ENCODE data around the gene ZYX. TPM values are rescaled to one million over a fixed set of nuclear protein-coding genes. Genes with fewer than 3 reads are reported as not detected.
A peak's percentile ranks its signal among the peaks of the same experiment; 100 is the strongest.

ZYX gene
- total RNA-seq (2014; rRNA removed; shearing (Covaris generic)) = 84.6 and 97.1 TPM in 2 replicates

- H3K27me3 ChIP-seq (ENCODE audit: control insufficient read depth, insufficient read depth, low read length) = no peaks in the 10 kb centered on the region
- H3K36me3 ChIP-seq (replicated peaks; ENCODE audit: control insufficient read depth, insufficient read depth, low read length) = peaks cover 23% of the 10 kb centered on the region
- DNase-seq = peak; percentile 99
- peak within 1 kb of the TSS; percentile 90 for H3K4me3 ChIP-seq (ENCODE audit: insufficient read depth, low read depth, low read length)
Observed at GRCh38 chr7:143380646-143381426, at the start of gene ZYX. TSS of gene ZYX (plus strand) at chr7:143381345. CDS start at chr7:143381572, 227 bp downstream.

- Histone ChIP-seq H3K36me3 (replicated peaks; ENCODE audit: control insufficient read depth, insufficient read depth, low read length) (no peaks in the 10 kb centered on the region), H3K27me3 (ENCODE audit: control insufficient read depth, insufficient read depth, low read length) (no peaks in the 10 kb centered on the region), H3K4me3 (ENCODE audit: insufficient read depth, low read depth, low read length) (no peak overlapping the region)
- no peak for DNase-seq
Observed at GRCh38 chr7:143334244-143334643, 46.9 kb upstream of the ZYX start.

- Histone ChIP-seq H3K4me3 (ENCODE audit: insufficient read depth, low read depth, low read length) (no peak overlapping the region), H3K27me3 (ENCODE audit: control insufficient read depth, insufficient read depth, low read length) (no peaks in the 10 kb centered on the region), H3K36me3 (replicated peaks; ENCODE audit: control insufficient read depth, insufficient read depth, low read length) (no peaks in the 10 kb centered on the region)
- DNase-seq = no peak
Observed at GRCh38 chr7:143337216-143337615, 43.9 kb upstream of the ZYX start.

GRCh38 chr7:143341842-143342241 is 39.3 kb upstream of the ZYX start:
- Histone ChIP-seq H3K27me3 (ENCODE audit: control insufficient read depth, insufficient read depth, low read length) (peaks cover 11% of the 10 kb centered on the region; the same call in 1 of the 2 replicates), H3K36me3 (replicated peaks; ENCODE audit: control insufficient read depth, insufficient read depth, low read length) (no peaks in the 10 kb centered on the region), H3K4me3 (ENCODE audit: insufficient read depth, low read depth, low read length) (no peak overlapping the region)
- DNase-seq = no peak

- H3K36me3 ChIP-seq (replicated peaks; ENCODE audit: control insufficient read depth, insufficient read depth, low read length) = no peaks in the 10 kb centered on the region
- H3K27me3 ChIP-seq (ENCODE audit: control insufficient read depth, insufficient read depth, low read length) = peaks cover 11% of the 10 kb centered on the region; the same call in 1 of the 2 replicates
- no peak for DNase-seq
- no peak overlapping the region for H3K4me3 ChIP-seq (ENCODE audit: insufficient read depth, low read depth, low read length)
Observed at GRCh38 chr7:143343596-143343995, 37.5 kb upstream of the ZYX start.

- Histone ChIP-seq H3K4me3 (ENCODE audit: insufficient read depth, low read depth, low read length) (peak overlapping the region; percentile 28), H3K36me3 (replicated peaks; ENCODE audit: control insufficient read depth, insufficient read depth, low read length) (no peaks in the 10 kb centered on the region), H3K27me3 (ENCODE audit: control insufficient read depth, insufficient read depth, low read length) (peaks cover 11% of the 10 kb centered on the region; the same call in 1 of the 2 replicates)
- peak; percentile 91 for DNase-seq
Observed at GRCh38 chr7:143345428-143345900, 35.7 kb upstream of the ZYX start.

- no peak overlapping the region for H3K4me3 ChIP-seq (ENCODE audit: insufficient read depth, low read depth, low read length)
- DNase-seq = no peak
- H3K27me3 ChIP-seq (ENCODE audit: control insufficient read depth, insufficient read depth, low read length) = peaks cover 11% of the 10 kb centered on the region; the same call in 1 of the 2 replicates
- H3K36me3 ChIP-seq (replicated peaks; ENCODE audit: control insufficient read depth, insufficient read depth, low read length) = no peaks in the 10 kb centered on the region
Observed at GRCh38 chr7:143346018-143346417, 35.1 kb upstream of the ZYX start.

- no peak overlapping the region for H3K4me3 ChIP-seq (ENCODE audit: insufficient read depth, low read depth, low read length)
- no peak for DNase-seq
- H3K27me3 ChIP-seq (ENCODE audit: control insufficient read depth, insufficient read depth, low read length) = peaks cover 11% of the 10 kb centered on the region; the same call in 1 of the 2 replicates
- H3K36me3 ChIP-seq (replicated peaks; ENCODE audit: control insufficient read depth, insufficient read depth, low read length) = no peaks in the 10 kb centered on the region
Observed at GRCh38 chr7:143347950-143348349, 33.2 kb upstream of the ZYX start.

GRCh38 chr7:143351060-143351459 is 30.1 kb upstream of the ZYX start:
- no peak for DNase-seq
- H3K27me3 ChIP-seq (ENCODE audit: control insufficient read depth, insufficient read depth, low read length) = peaks cover 5% of the 10 kb centered on the region; the same call in 1 of the 2 replicates
- no peak overlapping the region for H3K4me3 ChIP-seq (ENCODE audit: insufficient read depth, low read depth, low read length)
- peaks cover 2% of the 10 kb centered on the region for H3K36me3 ChIP-seq (replicated peaks; ENCODE audit: control insufficient read depth, insufficient read depth, low read length)

- H3K36me3 ChIP-seq (replicated peaks; ENCODE audit: control insufficient read depth, insufficient read depth, low read length) = peaks cover 6% of the 10 kb centered on the region
- H3K4me3 ChIP-seq (ENCODE audit: insufficient read depth, low read depth, low read length) = no peak overlapping the region
- peaks cover 1% of the 10 kb centered on the region; the same call in 1 of the 2 replicates for H3K27me3 ChIP-seq (ENCODE audit: control insufficient read depth, insufficient read depth, low read length)
- no peak for DNase-seq
Observed at GRCh38 chr7:143351574-143351973, 29.6 kb upstream of the ZYX start.

- H3K4me3 ChIP-seq (ENCODE audit: insufficient read depth, low read depth, low read length) = no peak overlapping the region
- H3K36me3 ChIP-seq (replicated peaks; ENCODE audit: control insufficient read depth, insufficient read depth, low read length) = peaks cover 6% of the 10 kb centered on the region
- no peak for DNase-seq
- no peaks in the 10 kb centered on the region; the same call in 1 of the 2 replicates for H3K27me3 ChIP-seq (ENCODE audit: control insufficient read depth, insufficient read depth, low read length)
Observed at GRCh38 chr7:143352531-143353002, 28.6 kb upstream of the ZYX start.

- Histone ChIP-seq H3K4me3 (ENCODE audit: insufficient read depth, low read depth, low read length) (no peak overlapping the region), H3K36me3 (replicated peaks; ENCODE audit: control insufficient read depth, insufficient read depth, low read length) (peaks cover 6% of the 10 kb centered on the region), H3K27me3 (ENCODE audit: control insufficient read depth, insufficient read depth, low read length) (no peaks in the 10 kb centered on the region)
- DNase-seq = no peak
Observed at GRCh38 chr7:143354376-143354775, 26.8 kb upstream of the ZYX start.

- Histone ChIP-seq H3K36me3 (replicated peaks; ENCODE audit: control insufficient read depth, insufficient read depth, low read length) (peaks cover 6% of the 10 kb centered on the region), H3K4me3 (ENCODE audit: insufficient read depth, low read depth, low read length) (no peak overlapping the region), H3K27me3 (ENCODE audit: control insufficient read depth, insufficient read depth, low read length) (no peaks in the 10 kb centered on the region)
- DNase-seq = no peak
Observed at GRCh38 chr7:143354965-143355364, 26.2 kb upstream of the ZYX start.

- Histone ChIP-seq H3K27me3 (ENCODE audit: control insufficient read depth, insufficient read depth, low read length) (peaks cover 3% of the 10 kb centered on the region; the same call in 1 of the 2 replicates), H3K36me3 (replicated peaks; ENCODE audit: control insufficient read depth, insufficient read depth, low read length) (peaks cover 6% of the 10 kb centered on the region), H3K4me3 (ENCODE audit: insufficient read depth, low read depth, low read length) (no peak overlapping the region)
- peak; percentile 78 for DNase-seq
Observed at GRCh38 chr7:143355450-143356385, 25.4 kb upstream of the ZYX start.

Measured in H7 (cell line).